K562 (cell line): ENCODE data around the gene JAKMIP1. TPM values are rescaled to one million over a fixed set of nuclear protein-coding genes. Genes with fewer than 3 reads are reported as not detected.
A peak's percentile ranks its signal among the peaks of the same experiment; 100 is the strongest.

Experiments
- ATAC-seq: fragments of 200-7000 bp; cut with Tn5 transposase; 3 replicates; pipeline ENCODE4 v1.9.1; 2020; ENCODE audit warnings: moderate library complexity
- BruUV-seq: library from RNA; stranded (reverse); fragments of 400-500 nt; replicated peaks from 2 replicates; lab custom pipeline; 2021; lab: Mats Ljungman, UMichigan
- CTCF ChIA-PET: fragments of 300-600 bp; formaldehyde crosslinking; extraction: SDS; loops from one replicate; lab custom pipeline; 2021; ENCODE audit warnings: low intra/inter-chr PET ratio; lab: Yijun Ruan, JAX
- POLR2A ChIA-PET: fragments of 300-600, 350-650 bp; sonication (Branson Sonifier 250); formaldehyde crosslinking; extraction: SDS; loops from one replicate; lab custom pipeline; 2021; ENCODE audit warnings: antibody characterized with exemption, inconsistent platforms; lab: Yijun Ruan, JAX
- DNase-seq, 4 experiments: peaks; one replicate each; pipeline versions ENCODE4 v3.0.0 to v3.0.0-alpha.2; 2011 to 2018; ENCODE audit warnings: low spot score in 3 of 4, mixed read lengths in 3 of 4; ENCODE audit errors: extremely low read depth in 1 of 4
- FAIRE-seq: peaks from 2 replicates; lab custom pipeline; 2011; peaks lifted over from hg19 to GRCh38; lab: Jason Lieb, UNC
- H2AFZ ChIP-seq: 2 replicates; pipeline ENCODE4 v1.6.0; 2011; ENCODE audit warnings: low read depth, low read length, control low read depth, inconsistent platforms
- H3K27ac ChIP-seq: fragments of 200-600 bp; 3 replicates; pipeline ENCODE4 v1.8.0; 2011; ENCODE audit warnings: low read depth, mild to moderate bottlenecking, control low read depth, inconsistent platforms, low read length, moderate library complexity, mixed read lengths; ENCODE audit errors: extremely low read depth
- H3K27me3 ChIP-seq, 2 experiments: fragments of 300-600 bp in 1 of 2; 2 replicates in 1 of 2; 3 replicates in 1 of 2; pipeline versions ENCODE4 v1.6.0 to v1.8.0; 2011; ENCODE audit warnings: inconsistent platforms in 2 of 2, low read length in 2 of 2, mild to moderate bottlenecking in 1 of 2, mixed read lengths in 1 of 2, moderate library complexity in 1 of 2; ENCODE audit not compliant: control insufficient read depth in 2 of 2, insufficient read depth in 2 of 2
- H3K36me3 ChIP-seq: fragments of 300-600 bp; 3 replicates; pipeline ENCODE4 v1.8.0; 2011; ENCODE audit warnings: mild to moderate bottlenecking, low read length, inconsistent platforms; ENCODE audit not compliant: control insufficient read depth, insufficient read depth
- H3K4me1 ChIP-seq, 2 experiments: fragments of 200-600 bp in 1 of 2; replicated peaks in 1 of 2; 2 replicates in 1 of 2; 3 replicates in 1 of 2; pipeline versions ENCODE4 v1.5.1 to v1.8.0; 2011; ENCODE audit warnings: inconsistent platforms in 2 of 2, low read length in 2 of 2, mild to moderate bottlenecking in 1 of 2, mixed read lengths in 1 of 2, moderate library complexity in 1 of 2; ENCODE audit not compliant: control insufficient read depth in 2 of 2, insufficient read depth in 2 of 2
- H3K4me2 ChIP-seq: 2 replicates; pipeline ENCODE4 v1.6.1; 2011; ENCODE audit warnings: low read length, control low read depth, inconsistent platforms, mixed read lengths; ENCODE audit not compliant: insufficient read depth
- H3K4me3 ChIP-seq: fragments of 200-600 bp; sonication (generic), shearing (Covaris generic); 2 replicates; pipeline ENCODE4 v1.5.1; 2016; ENCODE audit warnings: control low read depth, inconsistent platforms
- H3K79me2 ChIP-seq: fragments of 200-600 bp; 3 replicates; pipeline ENCODE4 v1.8.0; 2011; ENCODE audit warnings: low read length, inconsistent platforms; ENCODE audit not compliant: control insufficient read depth, insufficient read depth
- H3K9ac ChIP-seq, 2 experiments: 2 replicates each; pipeline versions ENCODE4 v1.6.0 to v1.6.1; 2011; ENCODE audit warnings: low read depth in 2 of 2, low read length in 2 of 2, control low read depth in 1 of 2, inconsistent platforms in 1 of 2, mild to moderate bottlenecking in 1 of 2, mixed read lengths in 1 of 2; ENCODE audit not compliant: insufficient read depth in 1 of 2
- H3K9me1 ChIP-seq: one replicate; pipeline ENCODE4 v1.6.0; 2011; ENCODE audit warnings: inconsistent platforms, mild to moderate bottlenecking, low read length, moderate library complexity; ENCODE audit not compliant: control insufficient read depth, insufficient read depth
- H3K9me3 ChIP-seq: replicated peaks from 2 replicates; pipeline ENCODE4 v1.5.1; 2011; ENCODE audit warnings: low read depth, low read length, inconsistent platforms; ENCODE audit not compliant: control insufficient read depth, insufficient read depth
- H4K20me1 ChIP-seq: replicated peaks from 2 replicates; pipeline ENCODE4 v1.6.1; 2011; ENCODE audit warnings: low read length, inconsistent platforms, mixed read lengths; ENCODE audit not compliant: control insufficient read depth, insufficient read depth
- NEUROD1 ChIP-seq: fragments of 150-350 bp; IDR thresholded peaks from 2 replicates; pipeline ENCODE4 v1.6.1; 2014; ENCODE audit warnings: borderline replicate concordance, low read length, low read depth; ENCODE audit not compliant: partially characterized antibody
- RBM25 ChIP-seq: fragments of 200-400 bp; formaldehyde crosslinking; IDR thresholded peaks from 2 replicates; pipeline ENCODE4 v1.6.1; 2018; ENCODE audit warnings: low read length, low read depth, moderate library complexity; ENCODE audit not compliant: severe bottlenecking
- SMARCB1 ChIP-seq: IDR thresholded peaks from 2 replicates; pipeline ENCODE4 v1.6.1; 2011; ENCODE audit warnings: improper control_type of control experiment, low read depth; ENCODE audit not compliant: insufficient read length
- WGBS: fragments of 100-300 bp; shearing (Covaris generic); methylation state at CpG from one replicate; pipeline ENCODE4 v1.1.6; 2016; ENCODE audit warnings: low coverage, mixed read lengths; ENCODE audit not compliant: insufficient coverage; ENCODE audit errors: missing lambda C conversion rate; 5-methylcytosine and 5-hydroxymethylcytosine counted together
- in situ Hi-C: fragments of 300-500 bp; cut with MboI; formaldehyde crosslinking; loops from 4 replicates; pipeline ENCODE4 v1.15.0; 2018; ENCODE audit warnings: inconsistent platforms, mixed read lengths
- intact Hi-C: fragments of 100-400 bp; cut with micrococcal nuclease; formaldehyde crosslinking; loops from 2 replicates; pipeline ENCODE4 v1.14.2; 2022
- polyA plus RNA-seq, 8 experiments: library from polyadenylated mRNA; depleted of rRNA in 4 of 8; stranded (reverse) in 5 of 8; unstranded in 3 of 8; fragments of >200 nt; fragmentation: Nextera tagmentation in 2 of 8; fragmentation: Illumina TruSeq in 1 of 8; extraction: Ambion mirVana in 2 of 8; extraction: Trizol in 1 of 8; gene quantifications; 2 replicates each; pipeline versions ENCODE4 v1.2.1 to v1.2.3, GENCODE V29; 2011 to 2014; ENCODE audit warnings: inconsistent platforms in 1 of 8, missing spikeins in 1 of 8
- total RNA-seq, 7 experiments: library from RNA; depleted of rRNA in 6 of 7; stranded (reverse); fragments of >200 nt in 6 of 7; fragmentation: Illumina TruSeq in 2 of 7; extraction: Trizol in 2 of 7; gene quantifications; 2 replicates each; pipeline versions ENCODE4 v1.2.1 to v1.2.3, GENCODE V29; 2011 to 2021; ENCODE audit warnings: low replicate concordance in 1 of 7

The JAKMIP1 gene
- total and polyA plus RNA-seq, 9 of the 15 experiments (the other 6 are each of a cell fraction or from before 2014, with no cell fraction given) = not detected

GRCh38 chr4:6221851-6222760 is 21.8 kb upstream of the JAKMIP1 start:
- CTCF ChIA-PET = no interaction called here
- peak; percentile 92 for ATAC-seq
- H3K4me1 ChIP-seq = peaks cover 0 to 3% of the 10 kb centered on the region in 2 experiments; a peak in 1 of 5 replicates
- peak; percentile 17 to 76 (median 68) for DNase-seq
- H3K4me3 ChIP-seq = no peak overlapping the region
- in situ Hi-C loops (no loop called here), intact Hi-C loops (no loop called here)
- H3K9me3 ChIP-seq = no peaks in the 10 kb centered on the region
- POLR2A ChIA-PET = no interaction called here
- no TSS peak for BruUV-seq
- H2AFZ ChIP-seq = no peak overlapping the region
- H3K79me2 ChIP-seq = no peaks in the 10 kb centered on the region
- no peak overlapping the region for H3K4me2 ChIP-seq
- WGBS = 60% methylated on average over 42 of the region's 84 CpGs
- TF ChIP-seq RBM25 (peak; percentile 80), NEUROD1 (peak; percentile 25), SMARCB1 (no peak)
- no peak for FAIRE-seq
- no peaks in the 10 kb centered on the region for H4K20me1 ChIP-seq
- no peak overlapping the region for H3K27ac ChIP-seq
- H3K27me3 ChIP-seq = no peaks in the 10 kb centered on the region
- no peaks in the 10 kb centered on the region for H3K36me3 ChIP-seq
- H3K9me1 ChIP-seq = no peaks in the 10 kb centered on the region
- H3K9ac ChIP-seq = no peak overlapping the region
